Fibroblast of skin of left quadriceps (primary cell): ENCODE results near the gene ZNF235.
"Not testable (repeated sequence)": the region's sequence is repeated elsewhere in the genome, so short reads cannot be mapped to it uniquely, and the experiment has no call there.

Experiments used
- DNase-seq, 2 experiments: peaks; one replicate each; pipeline ENCODE4 v3.0.0-alpha.2; 2013; ENCODE audit warnings: low read depth in 2 of 2

ZNF235 gene

DNA sequence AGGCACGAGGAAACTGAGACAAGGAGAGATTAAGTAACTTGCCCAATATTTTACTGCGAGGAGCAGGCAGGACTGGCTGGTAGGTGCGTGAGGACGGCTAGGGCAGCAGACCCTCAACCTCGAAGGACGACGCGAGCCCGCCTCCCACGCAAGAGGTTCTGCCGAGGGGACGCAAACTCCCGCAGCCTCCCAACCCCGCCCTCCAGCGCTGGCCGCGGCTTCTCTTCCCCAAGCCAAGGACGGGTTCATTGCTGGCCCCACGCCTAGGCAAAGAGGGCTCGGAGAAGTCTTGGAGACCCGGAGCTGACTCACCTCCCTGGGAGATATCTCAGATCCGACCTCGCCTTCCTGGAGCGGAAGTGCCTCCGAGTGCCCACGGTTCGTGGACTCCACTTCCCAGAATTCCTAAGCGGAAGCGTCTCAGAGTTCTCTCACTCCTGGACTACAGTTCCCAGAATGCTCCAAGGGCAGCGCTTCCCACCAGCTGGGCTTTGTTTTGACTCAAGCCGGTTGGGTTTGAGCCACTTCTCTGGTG, at the start of gene ZNF235:
TSS of gene ZNF235 (minus strand) at position 367 of the 535 bp plus-strand sequence. CDS start 1,621 bp downstream, outside the sequence.
- DNase-seq = peak; percentile 92 to 94

DNA sequence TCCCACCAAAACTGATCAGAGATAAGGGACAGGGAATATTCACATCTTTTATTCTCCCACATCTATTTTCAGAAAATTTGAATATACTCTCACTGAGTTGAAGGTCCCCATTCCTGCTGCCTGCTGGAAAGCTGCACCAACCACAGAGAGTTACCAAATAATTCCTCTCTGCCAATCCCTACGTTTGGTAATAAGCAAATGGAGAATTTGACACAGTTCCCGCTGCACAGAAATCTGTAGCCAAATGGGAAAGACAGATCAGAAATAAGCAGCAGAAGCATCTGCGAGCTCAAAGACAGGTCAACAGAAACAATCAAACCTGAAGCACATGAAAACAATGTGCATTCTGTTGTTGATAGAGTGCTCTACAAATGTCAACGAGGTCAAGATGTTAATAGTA, 41.7 kb upstream of the ZNF235 start:
- no peak for DNase-seq

DNA sequence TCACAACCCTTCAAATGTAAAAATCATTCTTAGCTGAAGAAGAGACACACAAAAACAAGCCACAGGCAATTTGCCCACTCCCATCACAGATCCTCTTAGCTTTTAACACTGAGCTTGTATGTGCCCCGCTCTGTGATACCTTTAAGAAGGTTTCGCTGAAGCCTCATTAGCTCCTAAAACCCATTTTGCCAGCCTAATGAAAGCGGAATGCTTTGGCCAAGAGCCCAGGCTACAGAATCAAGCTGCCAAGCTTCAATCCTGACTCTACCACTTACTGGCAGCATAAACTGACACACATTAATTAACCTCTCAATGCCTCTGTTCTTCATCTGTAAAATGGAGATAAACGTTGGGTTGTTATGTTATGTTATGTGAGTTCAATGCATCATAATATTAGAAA, 41.1 kb upstream of the ZNF235 start:
- DNase-seq = no peak

DNA sequence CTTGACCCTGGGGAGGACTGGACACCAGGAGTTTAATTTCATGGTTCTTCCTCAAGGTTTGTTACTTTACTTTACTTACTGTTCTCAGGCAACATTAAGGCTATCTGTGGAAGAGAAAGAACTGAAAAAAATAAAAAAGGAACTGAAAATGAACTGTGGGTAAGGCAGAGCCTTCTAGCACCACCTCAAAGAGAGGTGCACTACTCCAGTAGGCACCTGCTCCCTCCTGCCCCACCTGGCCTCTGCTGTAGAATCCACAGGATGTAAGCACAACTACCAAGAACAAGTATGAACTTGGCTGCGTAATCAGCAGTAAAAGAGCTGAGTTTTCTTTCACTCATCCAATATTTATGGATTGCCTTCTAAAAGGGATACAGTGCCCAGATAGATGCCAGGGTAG, 39.4 kb upstream of the ZNF235 start:
- no peak for DNase-seq

DNA sequence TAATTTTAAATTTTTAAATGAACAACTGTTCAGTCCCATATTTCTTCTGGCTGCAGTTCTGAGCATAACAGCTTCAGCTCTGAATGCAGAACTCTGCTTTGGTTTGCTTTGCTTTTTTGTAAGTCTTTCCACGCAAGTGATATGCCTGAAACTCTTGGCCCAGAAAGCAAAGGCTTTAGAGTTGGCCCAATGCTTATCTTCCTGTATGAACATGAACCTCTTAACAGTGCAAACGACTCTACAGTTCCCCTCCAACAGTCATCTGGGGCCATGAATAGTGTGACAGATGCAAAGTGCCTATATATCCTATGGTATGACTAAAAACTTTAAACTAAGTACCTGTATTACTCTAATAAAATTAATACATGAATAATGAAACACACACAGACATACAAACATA, 37.0 kb upstream of the ZNF235 start:
- DNase-seq = no peak

DNA sequence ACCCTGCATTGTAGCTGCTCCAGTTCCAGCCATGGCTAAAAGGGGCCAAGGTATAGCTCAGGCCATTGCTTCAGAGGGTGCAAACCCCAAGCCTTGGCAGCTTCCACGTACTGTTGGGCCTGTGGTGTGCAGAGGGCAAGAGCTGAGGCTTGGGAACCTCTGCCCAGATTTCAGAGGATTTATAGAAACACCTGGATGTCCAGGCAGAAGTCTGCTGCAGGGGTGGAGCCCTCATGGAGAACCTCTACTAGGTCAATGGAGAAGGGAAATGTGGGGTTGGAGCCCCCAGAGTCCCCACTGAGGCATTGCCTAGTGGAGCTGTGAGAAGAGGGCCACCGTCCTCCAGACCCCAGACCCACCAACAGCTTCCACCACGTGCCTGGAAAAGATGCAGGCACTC, 29.8 kb upstream of the ZNF235 start:
- not testable (repeated sequence) for DNase-seq

DNA sequence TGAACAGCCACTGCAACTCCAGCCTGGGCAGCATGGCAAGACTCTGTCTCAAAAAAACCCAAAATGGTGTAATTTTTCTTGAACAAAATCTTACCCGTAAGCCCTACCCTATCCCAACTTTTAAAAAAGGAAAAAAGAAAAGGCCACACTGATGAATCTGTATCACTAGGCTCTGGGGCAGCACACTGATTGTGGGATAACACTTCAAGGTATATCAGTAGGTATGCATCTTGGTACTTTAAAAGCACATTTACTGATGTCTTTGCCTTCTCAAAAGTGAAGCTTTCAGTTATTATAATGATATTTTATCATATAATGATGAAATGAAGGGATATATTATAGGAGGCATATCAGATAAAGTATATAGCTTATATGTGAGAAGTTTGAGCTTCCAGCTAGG, 27.3 kb upstream of the ZNF235 start:
- no peak for DNase-seq

DNA sequence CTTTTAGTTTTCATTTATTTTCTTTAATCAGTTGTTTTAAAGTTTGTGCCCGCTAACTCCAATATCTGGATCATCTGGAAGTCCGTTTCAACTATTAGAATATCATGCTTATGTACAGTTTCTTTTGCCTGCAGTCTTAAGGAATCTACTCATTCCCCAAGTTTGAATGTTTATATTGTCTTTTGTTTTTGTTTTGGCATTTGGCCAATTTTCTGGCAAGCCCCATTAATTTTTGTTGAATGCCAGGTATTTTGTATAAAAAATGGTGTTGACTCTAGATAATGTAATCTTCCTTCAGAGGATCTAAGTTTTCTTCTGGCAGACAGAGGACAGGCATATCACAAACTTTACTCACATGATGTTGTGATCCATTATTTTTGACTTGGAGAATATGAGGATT, 11.1 kb upstream of the ZNF235 start:
- no peak for DNase-seq

DNA sequence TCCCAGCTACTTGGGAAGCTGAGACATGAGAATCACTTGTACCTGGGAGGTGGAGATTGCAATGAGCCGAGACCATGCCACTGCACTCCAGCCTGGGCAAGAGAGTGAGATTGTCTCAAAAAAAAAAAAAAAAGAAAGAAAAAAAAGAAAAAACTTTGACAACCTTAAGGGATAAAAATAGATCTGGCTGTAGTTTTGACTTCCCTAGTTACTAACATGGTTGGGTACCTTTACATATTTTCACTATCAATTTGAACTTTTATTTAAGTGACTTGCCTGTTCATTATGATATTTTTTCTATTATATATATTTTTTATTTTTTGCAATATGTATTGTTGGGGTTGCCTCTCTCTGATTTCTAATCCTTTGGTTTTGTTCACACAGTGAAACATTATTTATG, 8.4 kb upstream of the ZNF235 start:
- no peak for DNase-seq

DNA sequence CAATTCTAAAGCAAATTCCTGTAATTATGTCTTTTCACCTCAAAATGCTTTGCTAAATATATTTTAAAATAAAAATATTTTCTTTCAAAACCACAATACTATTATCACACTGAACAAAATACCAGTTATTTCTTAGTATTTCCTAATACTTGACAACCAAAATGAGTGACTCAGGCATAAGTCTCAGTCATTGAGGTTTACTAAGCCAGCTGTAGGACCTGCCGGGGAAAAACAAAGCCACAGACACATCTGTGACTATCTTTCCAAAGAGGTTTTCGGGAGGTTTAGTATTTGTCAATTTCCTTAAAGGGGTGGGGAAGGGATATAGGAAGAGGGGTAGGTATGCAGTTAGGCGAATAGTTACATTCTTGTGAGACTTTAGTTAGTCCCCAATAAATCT, 3.2 kb upstream of the ZNF235 start:
- no peak for DNase-seq

DNA sequence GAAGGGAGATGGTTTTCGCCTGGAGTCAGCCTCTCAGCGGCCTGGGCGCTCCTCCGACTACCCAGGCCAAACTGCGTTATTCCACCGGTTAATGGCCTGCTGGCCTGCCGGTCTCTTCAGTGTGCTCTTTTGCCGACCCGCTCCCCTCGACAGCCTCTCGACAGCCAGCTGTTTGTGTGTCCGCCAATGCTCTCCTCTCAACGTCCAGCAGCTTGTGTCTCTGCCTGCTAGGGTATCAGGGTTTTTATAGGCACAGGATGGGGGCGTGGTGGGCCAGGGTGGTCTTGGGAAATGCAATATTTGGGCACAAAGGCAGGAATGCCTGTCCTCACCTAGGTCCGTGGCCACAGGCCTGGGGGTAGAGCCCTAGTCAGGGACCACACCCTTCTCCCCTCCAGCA, 1.5 kb upstream of the ZNF235 start:
- DNase-seq = no peak

DNA sequence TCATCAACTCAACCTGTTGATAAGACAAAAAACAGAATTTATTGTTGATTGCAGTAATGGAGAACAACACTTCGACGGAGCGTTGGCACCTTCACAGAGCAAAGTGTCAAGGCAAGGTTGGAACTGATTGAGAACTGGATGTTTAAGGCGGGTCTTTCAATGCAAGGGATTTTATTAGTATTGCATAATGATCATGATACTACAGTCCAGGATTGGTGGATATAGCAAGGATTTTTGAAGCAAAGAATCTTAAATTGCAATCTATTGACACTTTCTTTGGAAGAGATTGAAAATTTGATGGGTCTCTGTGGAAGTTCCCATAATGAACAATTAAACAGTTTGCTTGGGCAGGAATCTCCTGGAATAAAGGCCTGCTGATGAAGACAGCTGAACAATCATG, 632 bp upstream of the ZNF235 start:
- no peak for DNase-seq

DNA sequence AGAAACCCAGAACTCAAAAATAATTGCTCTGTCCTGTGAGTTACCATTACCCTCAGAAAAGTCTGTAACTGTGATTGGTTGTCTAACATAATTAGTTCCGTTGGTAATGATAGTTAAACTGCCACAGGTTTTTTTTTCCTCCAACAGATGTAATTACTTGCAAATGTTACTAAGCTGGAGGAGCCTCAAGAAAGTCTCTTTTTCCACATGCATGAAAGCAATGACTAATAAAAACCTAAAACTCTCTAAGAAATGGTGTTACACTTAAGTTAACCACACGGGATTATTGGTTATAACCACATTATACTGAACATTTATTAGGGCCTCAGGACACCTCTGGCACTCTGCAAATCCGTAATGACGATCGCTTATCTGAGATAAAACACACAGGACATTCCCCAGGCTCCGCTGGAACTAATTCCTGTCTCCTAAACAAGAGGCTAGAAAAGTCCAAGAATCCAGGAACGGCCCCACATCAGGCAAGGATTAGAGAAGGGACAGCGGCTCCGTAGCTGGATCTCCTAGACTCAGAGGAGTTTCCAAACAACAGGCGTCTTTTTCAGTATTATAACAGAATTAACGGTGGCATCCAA, 753 bp downstream of the ZNF235 start:
- peak; percentile 13 to 19 for DNase-seq

DNA sequence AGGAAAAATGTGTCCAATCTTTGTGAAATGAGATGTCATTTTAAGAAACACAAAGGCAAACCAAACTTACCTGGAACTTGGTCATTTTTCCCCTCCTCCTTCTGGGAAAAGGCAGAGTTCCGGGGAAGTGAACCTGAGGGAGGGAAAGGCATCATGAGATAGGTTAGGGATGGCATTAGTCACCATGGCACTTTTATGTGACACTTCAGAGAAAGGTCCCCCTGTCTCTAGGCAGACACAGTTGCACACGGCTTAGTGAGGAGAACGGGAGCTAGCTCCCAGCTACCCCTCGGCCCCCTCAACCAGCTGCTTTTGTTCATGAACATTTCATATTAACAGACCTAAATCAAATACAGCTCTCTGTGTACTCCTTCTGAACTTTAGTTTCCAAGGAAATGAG, 1.5 kb downstream of the ZNF235 start:
- no peak for DNase-seq

DNA sequence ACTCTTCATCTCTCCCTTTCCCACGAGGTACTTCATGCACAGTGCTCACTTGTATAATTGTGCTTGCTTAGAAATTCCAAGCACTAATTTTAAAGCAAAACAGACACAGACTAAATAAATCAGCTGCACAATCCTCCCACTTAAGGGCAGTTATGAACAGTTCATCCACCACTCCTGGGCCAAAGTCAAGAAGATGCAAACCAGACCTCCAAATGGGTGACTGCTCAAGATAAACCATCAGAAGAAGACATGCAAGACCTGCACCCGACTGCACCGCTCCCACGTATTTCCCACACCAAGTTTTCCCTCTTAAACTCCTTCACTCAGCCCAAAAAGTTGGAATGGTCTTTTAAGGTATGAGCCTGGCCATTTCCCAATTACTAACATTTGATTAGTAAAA, 19.9 kb downstream of the ZNF235 start:
- DNase-seq = no peak

DNA sequence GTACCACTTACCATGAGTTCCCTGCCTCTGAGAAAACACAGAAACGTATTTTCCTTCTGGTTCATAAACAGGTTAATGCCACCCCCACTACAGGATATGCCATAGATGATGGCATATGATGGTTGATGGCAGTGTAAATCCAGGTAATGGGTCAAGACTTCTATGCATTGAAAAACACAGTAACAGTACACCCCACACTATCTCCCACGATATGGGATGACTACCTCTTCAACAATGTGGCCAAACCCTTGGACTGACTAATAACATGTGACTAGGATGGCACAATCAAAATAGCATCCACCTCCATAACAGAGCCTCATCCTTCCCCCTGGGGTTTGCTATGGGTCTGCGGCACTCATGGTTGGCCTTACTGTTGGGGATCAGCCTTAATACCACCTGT, 22.0 kb downstream of the ZNF235 start:
- DNase-seq = no peak

DNA sequence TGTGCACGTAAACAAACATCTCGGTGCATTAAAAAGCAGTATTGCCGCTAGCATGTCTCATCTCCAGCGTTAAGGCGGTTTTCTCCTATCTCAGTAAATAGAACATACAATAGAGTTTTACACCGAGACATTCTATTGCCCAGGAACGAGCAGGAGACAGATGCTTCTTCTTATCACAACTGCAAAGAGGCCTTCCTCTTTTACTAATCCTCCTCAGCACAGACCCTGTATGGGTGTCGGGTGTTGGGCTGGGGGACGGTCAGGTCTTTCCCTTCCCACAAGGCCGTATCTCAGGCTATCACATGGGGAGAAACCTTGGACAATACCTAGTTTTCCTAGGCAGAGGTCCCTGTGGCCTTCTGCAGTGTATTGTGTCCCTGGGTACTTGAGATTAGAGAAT, 23.9 kb downstream of the ZNF235 start:
- DNase-seq = no peak

DNA sequence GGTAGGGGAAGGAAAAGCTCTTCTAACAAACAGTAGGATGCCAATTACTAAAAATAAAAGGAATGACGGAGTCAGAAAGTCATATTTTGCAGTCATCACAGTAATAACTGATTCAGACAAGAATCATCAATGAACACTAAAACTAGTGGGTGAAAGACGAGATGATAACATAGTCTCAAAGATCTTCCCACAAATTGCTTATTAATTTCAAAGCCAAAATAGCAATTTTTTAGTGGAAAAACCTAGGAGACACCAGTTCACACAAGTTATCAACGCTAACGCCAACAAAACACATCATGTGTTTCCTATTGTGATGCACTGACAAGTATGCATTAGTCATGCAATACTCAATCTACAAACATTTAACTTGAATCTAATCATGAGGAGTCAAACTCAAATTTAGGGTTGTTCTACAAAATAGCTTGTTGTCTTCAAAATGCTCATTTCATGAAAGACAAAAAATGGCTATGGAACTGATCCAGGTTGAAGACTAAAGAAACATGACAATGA, 26.6 kb downstream of the ZNF235 start:
- no peak for DNase-seq

DNA sequence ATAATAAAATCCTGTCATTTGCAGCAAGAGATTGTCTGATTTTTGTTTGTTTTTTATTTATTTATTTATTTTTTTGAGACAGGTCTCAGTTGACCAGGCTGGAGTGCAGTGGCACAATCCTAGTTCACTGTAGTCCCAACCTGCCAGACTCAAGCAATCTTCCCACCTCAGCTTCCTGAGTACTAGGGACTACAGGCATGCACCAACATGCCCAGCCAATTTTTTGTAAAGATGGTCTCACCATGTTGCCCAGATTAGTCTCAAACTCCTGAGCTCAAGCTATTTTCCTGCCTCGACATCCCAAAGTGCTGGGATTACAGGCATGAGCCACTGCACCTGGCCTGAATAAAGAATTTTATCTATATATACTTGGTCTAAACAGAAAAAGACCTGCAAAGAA, 27.5 kb downstream of the ZNF235 start:
- no peak for DNase-seq

DNA sequence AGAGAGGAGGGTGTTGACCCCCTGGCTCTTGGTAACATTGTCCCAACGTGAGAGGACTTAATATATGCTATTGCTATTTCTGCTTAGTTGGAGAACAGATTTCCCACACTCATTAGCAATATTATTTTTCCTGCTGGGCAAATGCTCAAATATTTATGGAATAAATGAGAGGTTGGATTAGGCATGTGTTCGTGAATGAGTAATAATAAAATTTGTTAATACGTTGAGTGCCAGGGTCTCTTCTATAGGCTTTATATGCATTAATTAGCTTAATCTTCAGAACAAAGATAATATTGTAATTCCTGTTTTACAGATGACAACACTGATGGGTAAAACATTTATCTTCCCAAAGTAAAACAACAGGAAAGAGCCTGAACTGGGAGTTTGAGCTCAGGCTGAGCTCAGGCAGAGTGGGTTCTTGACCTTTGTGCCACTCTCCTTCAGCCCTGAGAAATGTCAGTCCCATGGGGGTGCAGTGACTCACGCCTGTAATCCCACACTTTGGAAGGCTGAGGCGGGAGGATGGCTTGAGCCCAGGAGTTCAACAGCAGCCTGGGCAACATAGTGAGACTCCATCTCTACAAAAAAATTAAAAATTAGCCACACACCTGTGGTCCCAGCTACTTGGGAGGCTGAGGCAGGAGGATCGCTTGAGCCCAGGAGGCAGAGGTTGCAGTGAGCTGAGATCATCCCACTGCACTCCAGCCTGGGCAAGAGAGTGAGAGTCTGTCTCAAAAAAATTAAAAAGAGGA, 44.0 kb downstream of the ZNF235 start:
- DNase-seq = no peak

DNA sequence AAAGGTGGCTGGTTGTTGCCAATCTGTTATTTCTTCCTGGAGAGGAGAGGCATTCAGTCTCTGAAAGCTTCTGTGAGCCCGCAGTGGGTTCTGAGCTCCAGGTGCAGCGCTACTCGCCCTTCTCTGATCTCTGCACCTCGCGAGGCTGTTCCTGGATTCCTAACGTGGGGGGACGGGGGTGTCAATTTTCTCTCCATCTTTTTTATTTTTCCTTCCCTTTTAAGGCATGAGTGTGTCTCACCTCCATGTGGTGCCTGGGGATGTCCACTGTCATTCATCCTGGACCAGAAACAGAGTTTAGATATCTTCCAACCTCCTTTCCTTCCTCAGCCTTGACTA, 44.5 kb downstream of the ZNF235 start:
- no peak for DNase-seq

DNA sequence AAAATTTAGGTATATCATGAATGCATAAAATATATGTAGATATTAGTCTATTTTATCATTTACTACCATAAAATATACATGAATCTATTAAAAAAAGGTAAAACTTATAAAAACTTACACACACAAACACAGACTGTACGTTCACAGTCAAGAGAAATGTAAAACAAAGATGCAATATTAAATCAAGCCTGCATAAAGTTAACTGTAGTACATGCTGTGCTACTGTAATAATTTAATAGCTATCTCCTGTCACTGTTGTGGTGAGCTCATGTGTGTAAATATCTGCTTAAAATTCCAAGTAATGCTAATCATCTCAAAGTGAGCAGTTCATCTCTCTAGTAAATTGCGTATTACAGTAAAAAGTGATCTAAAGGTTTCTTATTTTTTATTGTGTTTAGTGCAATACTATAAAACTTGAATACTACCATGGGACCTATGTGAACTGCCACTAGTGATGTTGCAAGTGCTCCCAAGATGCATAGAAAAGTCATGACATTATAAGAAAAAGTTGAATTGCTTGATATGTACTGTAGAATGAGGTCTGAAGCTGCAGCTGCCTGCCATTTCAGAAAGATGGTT, 45.9 kb downstream of the ZNF235 start:
- no peak for DNase-seq

DNA sequence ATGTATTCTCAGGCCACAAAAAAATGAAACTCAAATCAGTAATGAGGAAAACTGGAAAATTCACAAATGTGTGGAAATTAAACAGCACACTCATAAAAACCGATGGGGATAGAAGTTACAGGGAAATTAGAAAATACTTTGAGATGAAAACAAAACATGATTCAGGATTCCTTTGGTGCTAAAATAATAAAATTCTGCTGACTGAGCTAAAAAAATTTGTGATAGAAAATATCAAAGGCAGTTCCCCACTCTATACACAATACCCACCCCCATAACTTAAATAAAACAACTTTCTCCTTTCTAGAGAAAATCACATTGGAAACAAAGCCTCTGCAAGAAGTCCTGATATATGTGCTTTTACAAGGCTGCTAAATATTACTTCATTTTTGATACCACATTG, 46.7 kb downstream of the ZNF235 start:
- no peak for DNase-seq
